Measurements from ENCODE around the gene EEIG1. TPM values are rescaled to one million over a fixed set of nuclear protein-coding genes. Genes with fewer than 3 reads are reported as not detected.

EEIG1 gene
- total RNA-seq, 2 donors from 2014 or later: 23.4 to 84.6 TPM

DNA sequence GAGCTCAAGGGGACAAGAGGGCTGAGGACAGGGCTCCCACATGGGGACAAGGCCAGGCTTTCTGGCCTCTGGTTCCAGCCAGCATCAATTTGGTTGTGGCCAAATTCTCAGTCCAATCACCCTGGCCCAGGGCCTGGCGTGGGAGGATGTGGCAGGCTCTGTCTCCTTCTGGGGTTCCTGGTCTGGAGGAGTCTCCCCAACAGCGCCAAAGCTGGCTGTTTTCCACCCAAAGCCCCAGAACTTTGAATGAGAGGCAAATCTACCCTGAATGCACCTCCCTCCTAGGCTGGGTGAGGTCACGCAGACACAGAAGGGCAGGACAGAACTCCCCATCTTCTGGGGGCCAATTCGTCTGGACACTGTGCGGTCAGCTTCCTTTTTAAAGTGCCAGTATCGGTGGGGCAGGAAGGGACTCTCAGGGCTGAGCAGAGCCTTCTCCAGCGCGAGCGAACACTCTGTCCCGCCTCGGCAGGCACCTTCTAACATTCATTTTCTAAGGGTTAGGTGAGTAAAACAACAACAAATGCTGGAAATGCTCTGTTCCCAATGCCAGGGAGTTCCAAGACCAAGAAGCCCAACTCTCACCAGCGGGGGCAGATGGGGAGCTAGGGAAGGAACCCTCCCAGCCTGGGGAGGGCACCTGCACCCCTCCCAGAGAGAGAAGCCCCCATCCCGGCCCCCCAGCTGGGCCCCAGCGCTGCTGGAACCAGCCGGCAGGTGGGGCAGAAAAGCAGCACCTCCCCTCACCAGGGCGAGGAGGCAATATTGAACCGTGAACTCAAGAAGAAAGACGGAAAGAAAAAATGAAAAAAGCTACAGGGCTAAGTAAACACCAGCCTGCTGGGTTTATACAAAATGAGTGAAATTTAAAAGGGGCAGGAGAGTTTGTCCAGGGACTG lies 39.5 kb downstream of the EEIG1 start:
- H3K27ac ChIP-seq: no peak overlapping the region
- TF ChIP-seq POLR2A (IDR thresholded peaks at IDR 0.05) (no peak), POLR2AphosphoS5 (IDR thresholded peaks at IDR 0.05) (no peak)
- TF ChIP-seq, protein P1, sequence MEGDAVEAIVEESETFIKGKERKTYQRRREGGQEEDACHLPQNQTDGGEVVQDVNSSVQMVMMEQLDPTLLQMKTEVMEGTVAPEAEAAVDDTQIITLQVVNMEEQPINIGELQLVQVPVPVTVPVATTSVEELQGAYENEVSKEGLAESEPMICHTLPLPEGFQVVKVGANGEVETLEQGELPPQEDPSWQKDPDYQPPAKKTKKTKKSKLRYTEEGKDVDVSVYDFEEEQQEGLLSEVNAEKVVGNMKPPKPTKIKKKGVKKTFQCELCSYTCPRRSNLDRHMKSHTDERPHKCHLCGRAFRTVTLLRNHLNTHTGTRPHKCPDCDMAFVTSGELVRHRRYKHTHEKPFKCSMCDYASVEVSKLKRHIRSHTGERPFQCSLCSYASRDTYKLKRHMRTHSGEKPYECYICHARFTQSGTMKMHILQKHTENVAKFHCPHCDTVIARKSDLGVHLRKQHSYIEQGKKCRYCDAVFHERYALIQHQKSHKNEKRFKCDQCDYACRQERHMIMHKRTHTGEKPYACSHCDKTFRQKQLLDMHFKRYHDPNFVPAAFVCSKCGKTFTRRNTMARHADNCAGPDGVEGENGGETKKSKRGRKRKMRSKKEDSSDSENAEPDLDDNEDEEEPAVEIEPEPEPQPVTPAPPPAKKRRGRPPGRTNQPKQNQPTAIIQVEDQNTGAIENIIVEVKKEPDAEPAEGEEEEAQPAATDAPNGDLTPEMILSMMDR (IDR thresholded peaks at IDR 0.05): no peak
- no peak for DNase-seq (ENCODE audit: low spot score)
- H3K36me3 ChIP-seq: peaks cover 8 to 20% of the 10 kb centered on the region in 2 donors
- WGBS: 61% methylated on average over 18 of the region's 18 CpGs
- H3K4me1 ChIP-seq (replicated peaks): peaks cover 8% of the 10 kb centered on the region
- intact Hi-C loops (cut with DNase I): loop anchor here (5.0 kb wide), 2 partner anchors 41 to 181 kb away; partner anchors contain the start of gene EEIG1
- H3K27me3 ChIP-seq (replicated peaks; ENCODE audit: insufficient read depth): no peaks in the 10 kb centered on the region
- H3K9me3 ChIP-seq: no peaks in the 10 kb centered on the region
- no peak overlapping the region for H3K4me3 ChIP-seq

DNA sequence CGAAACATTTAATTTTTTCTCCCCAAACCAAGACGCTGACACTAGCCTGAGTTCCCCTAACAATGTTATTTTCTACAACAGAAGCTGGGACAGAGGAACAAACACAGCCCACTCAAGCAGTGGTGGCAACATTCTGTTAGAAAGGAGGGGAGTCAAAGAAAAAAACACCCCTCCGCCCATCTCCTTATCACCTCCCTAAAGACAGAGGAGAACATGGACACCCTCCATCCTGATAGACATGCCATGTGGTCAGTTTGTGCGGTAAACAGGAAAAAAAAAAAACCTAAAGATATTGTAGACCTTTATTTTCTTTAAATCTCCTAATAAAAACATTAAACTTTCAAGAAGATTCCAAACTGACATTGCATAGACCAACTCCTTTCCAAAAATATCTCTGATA lies 40.2 kb downstream of the EEIG1 start:
- intact Hi-C loops (cut with DNase I): loop anchor here (5.0 kb wide), 2 partner anchors 42 to 182 kb away; partner anchors contain the start of gene EEIG1

DNA sequence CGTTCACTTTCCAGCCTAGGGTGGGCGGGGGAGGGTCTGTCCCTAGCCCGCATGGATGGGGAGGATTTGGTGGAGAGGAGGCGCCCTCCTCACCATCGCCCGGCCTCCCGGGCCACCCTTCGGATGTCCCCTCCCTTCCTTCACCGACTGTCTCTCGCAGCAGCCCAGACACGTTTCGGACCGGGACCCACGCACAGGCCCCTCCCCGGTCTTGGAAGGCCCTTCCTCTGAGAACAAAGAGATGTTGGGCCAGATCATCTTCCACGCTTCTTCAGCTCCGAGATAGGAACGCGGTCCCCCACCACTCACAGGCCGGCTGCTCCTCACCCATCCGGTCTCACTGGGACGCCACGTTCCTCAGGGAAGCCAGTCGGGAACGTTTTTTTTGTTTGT lies 42.5 kb downstream of the EEIG1 start:
- intact Hi-C loops (cut with DNase I): no loop called here
- H3K27ac ChIP-seq: peak overlapping the region; percentile 36 to 47
- DNase-seq (ENCODE audit: low spot score): no peak
- H3K4me1 ChIP-seq (replicated peaks): peaks cover 9% of the 10 kb centered on the region
- no peaks in the 10 kb centered on the region for H3K9me3 ChIP-seq
- TF ChIP-seq, protein P1 (IDR thresholded peaks at IDR 0.05): no peak
- TF ChIP-seq POLR2AphosphoS5 (IDR thresholded peaks at IDR 0.05): no peak
- TF ChIP-seq POLR2A (IDR thresholded peaks at IDR 0.05): no peak
- no peaks in the 10 kb centered on the region for H3K27me3 ChIP-seq (replicated peaks; ENCODE audit: insufficient read depth)
- peaks cover 0 to 9% of the 10 kb centered on the region in 2 donors for H3K36me3 ChIP-seq
- 11% methylated on average over 25 of the region's 25 CpGs for WGBS
- H3K4me3 ChIP-seq: peak overlapping the region; percentile 50 to 66

More for the DNA sequence above, 40.2 kb downstream of the EEIG1 start:
- H3K27me3 ChIP-seq (replicated peaks; ENCODE audit: insufficient read depth): no peaks in the 10 kb centered on the region
- 85% methylated on average over 4 of the region's 4 CpGs for WGBS
- TF ChIP-seq, protein P1 (IDR thresholded peaks at IDR 0.05): no peak
- TF ChIP-seq POLR2AphosphoS5 (IDR thresholded peaks at IDR 0.05) (no peak), POLR2A (IDR thresholded peaks at IDR 0.05) (no peak)
- no peak overlapping the region for H3K4me3 ChIP-seq
- no peaks in the 10 kb centered on the region for H3K9me3 ChIP-seq
- H3K36me3 ChIP-seq: peaks cover 8 to 18% of the 10 kb centered on the region in 2 donors
- DNase-seq (ENCODE audit: low spot score): no peak
- H3K27ac ChIP-seq: no peak overlapping the region
- peaks cover 9% of the 10 kb centered on the region for H3K4me1 ChIP-seq (replicated peaks)

DNA sequence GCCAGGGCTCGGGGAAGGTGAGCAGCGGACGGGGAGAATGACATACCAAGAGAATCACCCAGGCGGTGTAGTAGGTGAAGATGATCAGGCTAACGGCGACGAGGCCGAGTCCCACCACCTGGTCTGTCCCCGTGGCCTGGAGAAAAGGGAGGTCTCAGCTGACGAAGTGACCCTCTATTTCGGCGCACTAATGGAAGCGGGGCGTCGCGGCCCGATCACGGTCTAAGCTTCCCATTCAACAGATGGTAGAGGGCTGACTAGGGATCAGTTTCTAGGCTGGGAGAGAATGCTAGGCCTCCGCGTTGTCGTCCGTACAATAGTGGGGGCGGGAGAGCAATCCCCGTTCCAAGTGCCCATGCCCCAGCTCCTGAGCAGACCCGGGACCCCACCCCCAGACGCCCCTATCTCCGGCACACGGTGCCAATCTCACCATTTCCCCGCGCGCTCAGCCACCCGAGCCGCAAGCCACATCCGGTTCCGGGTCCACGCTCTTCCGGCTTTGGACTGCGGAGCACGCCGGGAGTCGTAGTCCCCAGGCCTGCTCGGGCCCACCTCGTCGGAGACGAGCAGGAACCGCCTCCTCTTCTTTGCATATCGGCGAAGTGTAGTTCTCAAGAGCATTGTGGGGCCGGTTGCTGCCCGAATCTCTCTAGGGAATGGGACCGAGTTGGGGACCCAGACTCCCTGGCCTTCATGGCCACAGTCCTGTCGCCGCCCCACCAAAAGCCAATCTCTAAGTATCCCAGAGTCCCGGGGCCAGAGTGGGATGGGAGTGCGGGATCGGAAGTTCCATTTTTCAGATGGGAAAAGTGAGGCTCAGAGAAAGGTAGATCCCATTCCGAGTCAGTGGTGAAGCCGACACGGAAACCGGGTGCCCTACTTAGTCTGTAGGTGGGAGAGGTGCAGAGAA lies 43.1 kb downstream of the EEIG1 start, which contains the start of gene DPM2:
DPM2 (minus strand) TSS at position 467 of the 910 bp plus-strand sequence; CDS start at position 433, 34 bp downstream.
- no peaks in the 10 kb centered on the region for H3K9me3 ChIP-seq
- H3K36me3 ChIP-seq: peaks cover 0 to 9% of the 10 kb centered on the region in 2 donors
- peak within 1 kb of the TSS; percentile 50 to 66 for H3K4me3 ChIP-seq
- H3K27ac ChIP-seq: peak within 1 kb of the TSS; percentile 36 to 47
- DNase-seq (ENCODE audit: low spot score): peak; percentile 70
- H3K27me3 ChIP-seq (replicated peaks; ENCODE audit: insufficient read depth): no peaks in the 10 kb centered on the region
- peaks cover 9% of the 10 kb centered on the region for H3K4me1 ChIP-seq (replicated peaks)
- 3% methylated on average over 56 of the region's 60 CpGs for WGBS
- TF ChIP-seq, protein P1 (IDR thresholded peaks at IDR 0.05): no peak
- TF ChIP-seq POLR2A (IDR thresholded peaks at IDR 0.05) (peak; percentile 42), POLR2AphosphoS5 (IDR thresholded peaks at IDR 0.05) (peak; percentile 93)
- intact Hi-C loops (cut with DNase I): no loop called here

All from prostate gland (tissue), 2 donors.